HG03565 (cell line): ENCODE data around the gene SEC61G.

Source experiments
- ATAC-seq: cut with Tn5 transposase; IDR thresholded peaks from one replicate; pipeline ENCODE4 v1.9.1; 2021; ENCODE audit warnings: mild to moderate bottlenecking, moderate library complexity; ENCODE audit not compliant: unreplicated experiment

SEC61G gene

DNA sequence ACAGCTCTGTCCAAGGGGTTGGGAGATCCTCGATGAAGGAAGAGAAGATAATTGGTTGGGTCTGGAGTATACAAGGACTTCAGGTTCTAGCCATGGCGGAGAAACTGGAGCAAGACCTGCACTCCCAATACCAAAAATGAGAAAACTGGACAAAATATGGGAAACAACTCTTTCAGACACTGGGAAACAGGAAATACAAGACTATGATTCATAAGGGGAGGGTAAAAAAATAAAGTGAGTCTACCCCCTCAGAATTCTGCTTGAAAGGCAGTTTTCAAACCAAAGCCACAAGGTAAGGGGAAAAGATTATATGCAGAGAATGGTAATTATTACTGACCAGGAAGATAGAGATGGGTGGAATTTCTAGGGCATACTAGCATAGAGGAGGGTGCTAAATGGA lies 10.2 kb upstream of the SEC61G start:
- ATAC-seq, result no peak

DNA sequence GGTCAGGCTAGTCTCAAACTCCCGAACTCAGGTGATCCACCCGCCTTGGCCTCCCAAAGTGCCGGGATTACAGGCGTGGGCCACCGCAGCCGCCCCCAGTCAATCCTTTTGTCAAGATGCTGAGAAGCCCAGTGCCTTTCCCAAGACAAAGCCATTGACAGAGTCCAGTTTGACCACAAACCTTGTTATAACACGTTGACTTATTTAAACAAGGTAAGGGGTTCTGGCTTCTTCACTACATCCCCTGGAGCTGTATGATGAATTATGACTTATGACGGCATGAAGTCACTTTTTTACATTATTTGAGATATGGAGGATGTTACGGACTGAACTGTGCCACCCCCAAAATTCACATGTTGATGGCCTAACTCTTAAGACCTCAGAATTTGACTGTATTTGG lies 5.8 kb upstream of the SEC61G start:
- ATAC-seq, result no peak

DNA sequence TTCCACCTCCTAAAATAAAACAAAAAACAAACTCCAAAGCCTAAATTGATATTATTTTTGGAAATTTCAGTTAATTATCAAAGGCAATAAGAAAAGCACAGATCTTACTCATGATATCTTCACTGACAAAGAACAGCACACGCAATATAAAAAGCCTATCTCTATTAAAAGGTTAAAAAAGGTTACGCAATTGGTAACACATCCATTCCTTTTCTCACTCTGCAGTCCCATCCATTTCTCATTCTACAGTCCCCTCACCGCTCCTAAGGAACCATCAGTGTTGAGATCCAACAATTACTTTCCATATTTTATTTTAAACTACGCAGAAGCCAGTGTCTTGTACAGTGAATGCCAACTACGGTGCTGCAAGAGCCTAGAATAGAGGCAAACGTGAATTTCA lies 1.3 kb downstream of the SEC61G start:
- no peak for ATAC-seq

DNA sequence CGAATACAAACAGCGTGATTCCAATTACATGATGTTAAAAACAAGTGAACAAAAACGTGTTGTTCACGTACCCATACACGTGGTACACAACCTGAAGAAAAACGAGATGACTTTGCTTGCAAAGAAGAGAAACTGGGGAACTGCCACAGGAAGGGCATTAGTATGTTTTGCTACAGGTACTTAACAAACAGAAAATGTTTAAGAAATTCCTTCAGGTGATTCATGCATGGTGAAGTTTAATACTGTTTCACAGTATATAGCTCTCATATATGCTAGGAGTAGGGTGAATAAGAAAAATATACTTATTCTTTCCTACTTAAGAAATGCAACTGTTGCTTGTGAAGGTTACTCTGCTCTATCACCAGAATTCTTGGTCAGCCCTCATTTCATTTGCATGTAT lies 9.8 kb downstream of the SEC61G start:
- ATAC-seq, result no peak

DNA sequence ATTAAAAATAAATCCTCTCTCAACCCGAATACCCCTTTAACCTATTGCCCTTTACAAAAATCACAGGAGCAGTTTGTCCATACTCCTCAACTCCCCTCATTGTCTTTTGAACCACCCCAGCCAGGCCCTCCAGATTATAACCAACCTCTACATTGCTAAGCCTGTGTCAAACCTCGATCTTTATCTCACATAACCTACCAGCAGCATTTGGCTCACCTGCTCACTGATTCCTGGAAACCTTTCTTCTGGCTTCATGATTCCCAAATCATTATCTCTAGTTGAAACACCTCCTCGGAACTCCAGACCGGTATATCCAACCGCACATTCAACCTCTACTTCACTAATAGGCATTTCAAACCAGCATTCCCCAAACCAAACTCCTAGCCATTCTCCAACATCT lies 11.8 kb downstream of the SEC61G start:
- ATAC-seq, result no peak

DNA sequence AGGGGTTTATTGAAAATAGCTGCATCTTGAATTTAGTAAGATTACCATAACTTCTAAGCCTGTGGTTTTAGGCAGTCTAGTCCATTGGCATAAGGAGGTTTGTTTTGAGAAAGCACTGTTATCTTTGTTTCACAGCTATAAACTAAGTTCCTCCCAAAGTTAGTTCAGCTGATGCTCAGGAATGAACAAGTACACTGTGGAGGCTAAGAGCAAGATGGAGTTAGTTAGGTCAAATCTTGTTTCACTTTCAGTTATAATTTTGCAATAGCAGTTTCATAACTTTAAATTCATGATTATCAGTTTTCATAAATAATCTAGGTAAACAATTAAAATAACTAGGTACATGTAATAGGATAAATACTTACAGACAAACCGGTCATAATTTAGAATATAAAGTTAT lies 15.4 kb downstream of the SEC61G start:
- no peak for ATAC-seq

DNA sequence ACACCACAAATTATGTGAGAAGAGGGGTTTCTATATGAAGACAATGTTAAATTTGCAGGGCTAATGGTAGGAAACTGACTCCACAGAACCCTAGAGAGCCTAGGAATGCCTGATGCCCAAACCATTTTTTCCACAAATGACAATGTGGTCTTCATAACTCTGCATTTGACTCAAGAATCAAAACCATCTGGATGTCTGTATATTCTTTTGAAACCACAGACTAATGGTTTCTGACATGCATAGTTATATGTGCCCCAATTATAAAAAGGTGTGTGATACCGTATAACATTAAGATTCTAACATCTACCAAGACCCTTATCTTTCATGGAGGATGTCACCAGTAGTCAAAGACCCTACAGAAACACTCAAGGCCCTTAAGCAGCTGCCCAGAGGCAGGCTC lies 20.3 kb downstream of the SEC61G start:
- no peak for ATAC-seq

DNA sequence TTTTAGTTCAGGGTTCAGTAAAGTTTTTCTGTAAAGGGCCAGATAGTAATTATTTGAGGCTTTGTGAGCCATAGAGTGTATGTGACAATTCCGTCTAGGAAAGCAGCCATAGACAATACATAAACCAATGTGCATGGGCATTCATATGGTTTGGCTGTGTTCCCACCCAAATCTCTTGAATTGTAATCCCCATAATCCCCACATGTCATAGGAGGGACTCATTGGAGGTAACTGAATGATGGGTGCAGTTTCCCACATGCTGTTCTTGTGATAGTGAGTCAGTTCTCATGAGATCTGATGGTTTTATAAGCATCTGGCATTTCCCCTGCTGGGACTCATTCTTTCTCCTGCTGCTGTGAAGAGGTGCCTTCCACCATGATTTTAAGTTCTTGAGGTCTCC lies 29.9 kb downstream of the SEC61G start:
- no peak for ATAC-seq

DNA sequence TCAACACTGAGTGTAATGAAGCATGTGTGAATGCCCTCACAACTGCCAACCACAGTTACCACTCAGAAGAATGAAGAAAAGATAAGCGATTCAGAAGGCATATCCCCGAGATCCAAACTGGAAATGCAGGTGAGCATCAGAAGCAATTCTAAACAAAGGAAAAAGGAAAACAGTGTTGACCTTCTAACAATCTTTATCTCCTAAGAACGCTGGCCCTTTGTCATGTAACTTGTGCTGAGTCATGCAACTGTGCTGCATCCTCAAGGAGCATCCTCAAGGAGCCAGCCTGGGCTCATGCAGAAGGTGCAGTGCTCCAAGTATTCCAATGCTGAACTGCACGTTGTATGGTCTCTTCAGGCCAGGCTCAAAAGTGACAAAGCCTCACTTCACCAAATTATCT lies 30.6 kb downstream of the SEC61G start:
- ATAC-seq, result no peak

DNA sequence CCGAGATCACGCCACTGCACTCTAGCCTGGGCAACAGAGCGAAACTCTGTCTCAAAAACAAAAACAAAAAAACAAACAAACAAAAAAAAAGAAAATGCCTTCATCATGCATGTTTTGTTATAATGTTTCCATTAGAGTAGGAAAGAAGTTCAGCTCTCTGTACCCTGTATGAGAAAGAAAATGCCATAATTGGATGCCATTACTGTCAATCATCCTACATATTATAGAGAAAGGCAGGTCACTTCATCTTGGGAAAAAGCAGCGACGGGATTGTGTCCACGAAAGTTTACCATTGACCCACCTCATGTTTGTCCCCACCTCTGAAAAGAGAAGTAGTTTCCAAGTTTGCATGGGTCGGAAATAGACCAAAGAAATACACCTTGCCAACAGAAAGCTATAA lies 33.8 kb downstream of the SEC61G start:
- ATAC-seq, result no peak

DNA sequence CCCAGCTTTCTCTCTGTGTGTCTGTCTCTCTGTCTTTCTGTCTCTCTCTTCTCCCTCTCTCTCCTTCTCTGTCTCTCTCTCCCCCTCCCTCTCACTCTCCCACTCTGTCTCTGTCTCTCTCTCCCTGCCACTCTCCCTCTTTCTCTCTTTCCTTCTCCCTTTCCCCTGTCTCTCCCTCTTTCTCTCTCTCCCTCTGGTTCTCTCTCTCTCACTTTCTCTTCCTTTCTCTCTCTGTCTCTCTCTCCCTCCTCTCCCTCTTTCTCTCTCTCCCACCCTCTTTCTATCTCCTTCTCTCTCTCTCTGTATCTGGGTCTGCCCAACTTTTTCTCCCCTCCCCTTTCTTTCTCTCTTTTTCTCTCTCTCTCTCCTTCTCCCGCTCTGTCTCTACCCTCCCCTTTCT lies 36.5 kb downstream of the SEC61G start:
- ATAC-seq, result no peak

DNA sequence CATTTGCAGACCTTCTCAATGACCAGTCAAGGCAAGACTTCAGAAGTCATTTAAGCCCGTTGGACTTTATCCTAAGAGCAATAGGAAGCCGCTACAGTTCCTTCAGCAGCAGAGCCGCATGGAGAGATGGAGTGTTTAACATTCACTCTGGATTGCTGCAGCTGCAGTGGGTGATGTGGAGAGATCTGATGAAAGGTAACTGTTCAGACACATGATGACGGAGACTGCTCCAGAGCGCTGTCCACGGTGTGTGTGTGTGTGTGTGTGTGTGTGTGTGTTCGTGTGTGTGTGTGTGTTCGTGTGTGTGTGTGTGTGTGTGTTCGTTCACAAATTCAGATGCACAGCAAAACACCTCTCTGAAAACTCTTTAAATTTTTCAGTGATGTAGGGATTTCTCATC lies 37.0 kb downstream of the SEC61G start:
- ATAC-seq, result no peak

DNA sequence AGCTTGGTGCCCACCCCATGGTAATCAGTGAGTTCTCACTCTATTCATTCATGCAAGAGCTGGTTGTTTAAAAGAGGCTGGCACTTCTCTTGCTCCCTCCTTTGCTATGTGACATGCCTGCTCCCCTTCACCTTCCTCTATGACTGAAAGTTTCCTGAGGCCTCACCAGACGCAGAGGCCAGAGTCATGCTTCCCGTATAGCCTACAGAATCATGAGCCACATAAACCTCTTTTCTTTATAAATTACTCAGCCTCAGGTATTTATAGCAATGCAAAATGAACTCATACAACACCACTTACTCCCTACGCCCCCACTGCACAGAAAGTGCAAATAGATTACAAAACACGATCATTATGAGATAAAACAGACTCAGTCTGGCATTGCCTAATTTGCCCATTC lies 39.0 kb downstream of the SEC61G start:
- ATAC-seq, result no peak

DNA sequence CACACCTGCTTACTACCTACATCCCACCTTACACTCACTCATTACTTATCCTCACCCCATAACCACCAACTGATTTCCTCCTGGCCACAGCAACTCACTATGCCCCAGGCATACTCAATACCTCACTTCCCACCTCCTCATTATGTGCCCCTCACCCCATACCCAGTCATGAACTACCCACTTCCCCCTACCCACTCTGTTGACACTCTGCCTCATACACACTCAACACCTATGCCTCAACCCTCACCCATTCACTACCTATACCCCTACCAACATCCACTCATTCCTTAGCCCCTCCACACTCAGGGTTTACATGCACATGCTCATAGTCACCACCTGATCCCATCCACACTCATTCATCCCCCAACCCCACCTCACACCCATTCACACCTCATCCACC lies 39.6 kb downstream of the SEC61G start:
- ATAC-seq, result no peak

DNA sequence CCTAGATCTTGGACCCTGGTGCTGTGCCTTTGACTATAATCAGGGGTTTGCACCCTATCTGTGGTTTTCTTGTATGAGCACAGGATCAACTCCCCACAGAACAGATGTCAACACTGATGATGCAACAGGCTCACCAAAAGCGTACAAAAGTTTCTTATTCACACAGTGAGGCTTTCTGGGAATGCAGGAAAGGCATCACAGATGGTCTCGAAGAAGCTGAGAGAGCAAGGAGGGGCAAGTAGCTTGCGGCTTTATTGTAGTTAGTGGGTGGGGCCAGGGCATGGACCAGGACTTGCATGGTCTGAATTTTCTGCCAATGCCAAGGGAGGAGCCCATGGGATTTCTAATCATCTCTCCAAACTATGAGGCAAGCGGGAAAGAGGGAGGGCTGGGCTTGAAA lies 46.2 kb downstream of the SEC61G start:
- no peak for ATAC-seq

DNA sequence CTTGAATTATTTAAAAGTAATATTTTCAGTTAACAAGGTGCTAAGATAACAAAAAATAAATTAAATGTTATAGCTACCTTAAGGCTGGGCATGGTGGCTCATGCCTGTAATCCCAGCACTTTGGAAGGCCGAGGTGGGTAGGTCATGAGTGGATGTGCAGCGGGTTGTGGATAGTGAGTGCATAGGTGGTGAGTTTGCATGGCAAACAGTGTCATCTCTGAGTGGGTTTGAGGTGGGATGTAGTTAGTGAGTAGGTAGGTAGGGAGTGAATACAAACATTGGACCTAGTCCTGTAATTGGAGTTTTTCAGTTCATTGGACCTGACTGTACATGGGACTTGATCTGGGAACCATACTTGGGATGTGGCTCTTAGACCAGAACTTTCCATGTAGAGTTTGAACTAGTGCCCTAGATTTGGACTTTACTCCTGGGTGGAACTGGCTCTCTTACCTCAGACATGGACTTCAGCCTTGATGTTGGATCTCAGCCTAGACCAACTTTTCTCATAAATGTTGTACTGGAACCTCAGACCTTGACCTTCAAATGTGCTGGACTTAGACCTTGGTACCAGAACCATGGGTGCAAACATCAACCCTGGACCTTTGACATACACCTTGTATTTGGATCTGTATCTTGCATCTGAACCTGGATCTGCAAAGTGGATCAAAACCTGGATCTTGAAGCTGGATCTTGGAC lies 47.0 kb downstream of the SEC61G start:
- ATAC-seq, result no peak

DNA sequence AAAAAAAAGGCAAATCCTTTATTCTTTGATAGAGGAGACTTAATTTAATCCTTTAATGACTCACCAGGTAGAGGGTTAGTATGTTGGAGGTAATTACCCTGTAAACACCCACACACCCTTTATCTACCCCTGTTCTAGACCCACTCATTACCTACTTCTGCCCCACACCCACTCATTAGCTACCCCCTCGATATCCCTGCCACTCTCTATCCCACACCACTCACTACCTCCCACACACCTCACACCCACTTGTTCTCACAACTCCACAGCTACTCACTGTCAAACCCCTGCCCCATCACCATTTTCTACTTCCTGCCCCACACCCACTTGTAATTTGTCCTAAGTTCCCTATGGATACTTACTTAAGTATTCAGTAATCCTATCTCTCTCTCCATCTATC lies 49.7 kb downstream of the SEC61G start:
- ATAC-seq, result no peak

DNA sequence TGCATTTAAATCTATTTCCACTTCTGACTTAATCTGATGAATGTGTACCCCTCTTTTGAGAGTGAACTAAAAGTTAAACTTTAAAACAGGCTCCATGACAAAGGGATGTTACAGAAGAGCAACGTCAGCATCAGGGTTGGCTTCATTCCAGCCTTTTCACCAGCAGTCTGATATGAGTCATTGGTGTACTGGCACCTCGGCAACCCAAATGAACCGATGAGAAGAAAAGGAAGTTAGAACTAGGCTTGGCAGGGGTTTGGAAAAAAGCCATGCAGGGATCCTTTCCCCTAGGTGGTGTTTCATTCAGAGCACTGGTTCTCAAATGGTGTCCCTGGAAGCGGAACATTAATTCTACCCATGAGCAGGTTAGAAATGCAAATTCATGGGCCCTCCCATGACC lies 53.6 kb downstream of the SEC61G start:
- ATAC-seq, result no peak

DNA sequence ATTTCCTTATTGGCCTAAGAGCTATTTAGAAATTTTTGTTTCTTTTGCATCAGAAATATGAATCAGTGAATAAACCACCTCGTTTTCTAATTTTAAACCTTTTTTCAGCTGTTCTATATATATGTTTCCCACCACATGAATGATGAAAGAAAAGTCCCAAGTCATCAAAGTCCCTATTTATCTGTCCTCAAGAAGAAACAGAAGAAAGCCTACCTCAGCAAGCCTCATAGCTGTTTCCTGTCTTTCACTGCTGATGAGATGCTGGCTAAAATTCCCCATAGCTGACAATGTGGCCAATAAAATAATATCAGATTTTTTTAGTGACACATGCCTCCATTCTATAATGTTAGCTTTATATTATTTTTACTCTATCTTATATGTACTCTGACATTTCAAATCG lies 54.2 kb downstream of the SEC61G start:
- ATAC-seq, result no peak
